ENCODE results near the gene SLCO2B1.

The SLCO2B1 gene

DNA sequence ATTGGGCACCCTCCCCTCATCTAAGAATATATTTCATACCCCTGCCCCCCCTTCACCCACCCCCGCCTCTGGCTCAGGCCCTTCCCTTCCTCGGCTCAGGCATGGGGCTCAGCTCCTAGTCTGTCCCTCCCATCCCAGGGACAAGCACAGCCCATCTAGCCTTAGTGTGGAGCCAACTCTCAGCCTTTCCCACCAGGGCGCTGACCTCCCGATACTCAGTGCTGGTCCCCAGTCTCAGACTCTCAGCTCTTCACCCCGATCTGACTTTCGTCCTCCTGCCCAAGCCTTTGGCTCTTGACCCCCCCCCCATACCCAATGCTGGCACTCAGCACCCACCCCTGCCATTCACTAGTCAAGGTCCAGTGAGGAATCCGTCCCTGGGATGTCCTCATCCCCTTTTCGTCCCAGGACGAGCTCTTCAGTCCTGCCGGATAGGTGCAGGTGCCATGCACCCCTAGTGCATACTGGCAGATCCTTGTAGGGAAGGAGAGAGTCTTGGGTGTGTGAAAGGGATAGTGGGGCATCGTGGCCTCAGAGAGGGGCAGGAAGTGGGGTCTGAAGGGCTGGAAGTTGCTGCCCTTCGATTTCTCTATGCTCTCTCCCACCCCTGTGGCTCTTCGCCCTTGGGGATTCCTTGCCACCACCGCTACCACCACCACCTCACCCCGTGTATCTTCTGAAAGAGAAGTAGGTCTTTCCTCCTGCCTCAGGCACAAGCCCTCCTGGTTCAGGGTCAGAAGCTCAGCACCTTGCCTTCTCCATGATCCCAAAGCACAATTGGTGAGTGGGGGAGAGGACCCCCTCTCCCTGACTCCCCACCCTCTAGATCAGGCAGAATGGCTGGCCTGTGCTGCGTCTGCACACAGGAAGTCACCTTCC is 92.1 kb downstream of the SLCO2B1 start:
- in situ Hi-C loops (cut with HindIII; ENCODE audit: low sequenced_read_pairs) = no loop called here

DNA sequence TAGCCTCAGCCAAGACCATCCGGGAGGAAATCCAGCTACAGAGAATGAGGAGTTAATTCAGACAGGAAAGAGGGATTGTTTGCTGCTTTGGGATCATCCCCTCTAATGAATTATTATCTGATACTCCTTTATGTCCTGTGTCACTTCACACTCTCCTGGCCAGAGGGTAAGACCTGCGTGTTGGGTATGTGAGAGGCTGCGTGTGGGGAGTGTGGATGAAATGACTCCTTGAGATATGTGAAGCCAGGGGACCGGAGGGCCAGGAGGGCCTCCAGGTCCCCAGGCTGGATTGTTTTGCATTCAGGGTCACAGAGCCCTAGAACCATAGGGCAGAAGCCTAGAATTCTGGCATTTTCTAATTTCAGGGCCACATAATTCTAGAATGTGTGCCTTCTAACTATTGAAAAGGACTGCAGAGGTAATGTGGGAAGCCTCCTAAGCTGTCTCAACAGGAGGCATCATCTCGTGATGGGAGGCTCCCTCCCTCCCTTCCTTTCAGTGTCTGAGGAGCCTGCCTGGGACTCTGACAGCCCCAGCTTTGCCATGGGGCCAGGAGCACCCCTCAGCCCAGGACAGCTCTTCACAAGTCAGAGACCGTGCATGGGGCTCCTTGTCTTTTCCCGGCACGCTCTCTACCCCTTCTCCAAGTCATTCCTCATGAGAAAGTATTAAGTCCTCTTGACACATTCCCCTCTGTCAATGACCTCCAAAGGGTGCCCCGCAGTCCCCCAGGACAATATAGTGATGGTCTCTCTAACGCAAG is 93.3 kb downstream of the SLCO2B1 start:
- in situ Hi-C loops (cut with HindIII; ENCODE audit: low sequenced_read_pairs) = no loop called here

DNA sequence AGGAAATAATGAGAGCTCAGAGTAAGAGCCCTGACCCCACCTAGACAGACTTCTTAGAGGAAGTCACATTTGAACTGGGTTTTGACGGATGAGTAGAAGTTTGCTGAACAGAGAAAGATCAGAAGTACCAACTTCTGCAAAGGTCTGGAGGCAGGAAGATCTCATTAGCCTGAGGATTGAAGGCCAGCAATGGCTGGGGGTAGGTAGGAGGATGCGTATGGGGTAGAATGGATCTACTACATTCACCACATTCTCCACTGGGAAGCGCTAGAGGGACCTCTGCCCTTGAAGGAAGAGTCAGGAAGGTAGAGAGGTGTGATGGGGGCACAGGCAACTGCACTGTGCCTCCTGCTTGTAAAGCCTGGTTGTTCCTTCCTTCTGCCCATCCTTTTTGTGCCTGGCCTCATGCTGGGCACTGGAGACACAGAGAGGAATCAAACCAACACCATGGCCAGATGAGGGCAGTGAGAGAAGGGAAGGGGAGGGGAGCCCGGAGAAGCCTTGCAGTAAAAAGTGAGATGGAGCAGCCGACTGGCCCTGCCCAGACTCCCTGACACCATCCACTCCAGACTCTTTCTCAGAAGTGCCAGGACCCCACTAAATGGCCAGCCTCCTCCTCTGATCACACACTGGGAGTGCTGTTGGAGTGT is 94.6 kb downstream of the SLCO2B1 start:
- in situ Hi-C loops (cut with HindIII; ENCODE audit: low sequenced_read_pairs) = no loop called here

DNA sequence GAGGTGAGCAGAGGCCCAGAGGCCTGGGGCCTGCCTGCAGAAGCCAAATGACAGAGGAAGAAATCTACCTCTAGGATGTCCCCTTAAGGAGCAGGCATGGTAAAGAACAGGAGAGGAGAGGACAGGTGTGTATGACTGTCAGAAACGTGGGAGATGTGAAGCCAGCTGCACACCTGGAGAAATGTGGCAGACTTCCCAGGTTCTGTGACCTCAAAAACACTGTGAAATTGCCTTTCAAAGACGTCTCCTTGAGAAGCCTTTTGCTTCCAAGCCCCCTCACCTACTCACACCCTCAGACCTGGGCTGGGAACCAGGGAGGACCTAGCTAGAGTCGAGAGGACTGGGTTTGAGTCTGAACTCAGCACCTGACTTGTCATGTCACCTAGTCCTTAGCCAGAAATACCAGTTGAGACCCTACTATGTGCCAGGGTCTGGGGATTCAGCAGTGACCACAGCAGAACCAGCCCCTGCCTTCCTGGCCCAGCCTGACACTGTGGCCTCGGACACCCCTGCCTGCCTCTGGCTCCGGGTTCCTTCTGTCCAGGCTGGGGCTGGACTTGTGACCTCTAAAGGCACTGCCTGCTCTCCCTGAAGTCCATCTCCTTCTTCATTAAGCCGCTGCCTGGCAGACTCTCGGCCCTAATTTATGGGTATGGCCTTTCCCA is 95.2 kb downstream of the SLCO2B1 start:
- in situ Hi-C loops (cut with HindIII; ENCODE audit: low sequenced_read_pairs) = no loop called here

DNA sequence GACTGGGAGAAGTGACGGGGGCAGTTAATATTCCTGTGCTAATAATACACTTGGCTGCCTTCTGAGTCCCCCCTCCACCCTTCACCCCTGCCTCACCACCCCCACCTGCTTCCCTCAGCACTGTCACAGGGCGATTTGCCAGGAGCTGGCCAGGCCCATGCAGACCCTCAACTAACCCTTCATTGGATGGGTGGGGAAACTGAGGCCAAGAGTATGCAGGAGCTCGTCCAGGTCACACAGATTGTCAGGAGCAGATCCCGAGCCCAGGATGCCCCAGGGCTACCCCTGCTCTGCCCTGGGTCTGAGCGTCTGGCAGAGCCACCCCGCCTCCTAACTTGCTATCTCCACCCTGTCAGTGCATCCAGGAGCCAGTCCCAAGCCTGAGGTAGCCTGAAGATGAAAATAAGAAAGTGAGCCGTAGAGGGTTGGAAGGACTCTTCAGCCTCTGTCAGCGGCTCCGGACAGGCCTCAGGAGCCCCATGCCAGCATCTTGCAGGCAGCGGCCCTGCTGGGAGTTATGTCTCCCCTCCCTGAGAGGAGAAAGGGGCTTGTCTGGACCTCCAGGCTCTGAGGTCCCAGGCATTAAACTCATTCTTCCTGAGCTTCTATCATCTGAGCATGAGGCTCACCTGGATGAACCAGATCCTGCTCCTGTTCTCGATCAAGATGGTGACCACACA is 95.9 kb downstream of the SLCO2B1 start:
- in situ Hi-C loops (cut with HindIII; ENCODE audit: low sequenced_read_pairs) = no loop called here

DNA sequence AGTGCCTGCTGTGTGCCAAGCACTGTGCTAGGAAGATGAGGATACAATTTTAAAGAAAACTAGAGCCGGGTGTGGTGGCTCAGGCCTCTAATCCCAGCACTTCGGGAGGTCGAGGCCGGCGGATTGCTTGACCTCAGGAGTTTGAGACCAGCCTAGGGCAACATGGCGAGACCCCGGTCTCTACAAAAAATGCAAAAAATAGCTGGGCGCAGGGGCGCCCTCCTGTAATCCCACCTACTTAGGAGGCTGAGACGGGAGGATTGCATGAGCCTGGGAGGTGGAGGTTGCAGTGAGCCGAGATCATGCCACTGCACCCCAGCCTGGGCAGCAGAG is 98.0 kb downstream of the SLCO2B1 start:
- in situ Hi-C loops (cut with HindIII; ENCODE audit: low sequenced_read_pairs) = no loop called here

DNA sequence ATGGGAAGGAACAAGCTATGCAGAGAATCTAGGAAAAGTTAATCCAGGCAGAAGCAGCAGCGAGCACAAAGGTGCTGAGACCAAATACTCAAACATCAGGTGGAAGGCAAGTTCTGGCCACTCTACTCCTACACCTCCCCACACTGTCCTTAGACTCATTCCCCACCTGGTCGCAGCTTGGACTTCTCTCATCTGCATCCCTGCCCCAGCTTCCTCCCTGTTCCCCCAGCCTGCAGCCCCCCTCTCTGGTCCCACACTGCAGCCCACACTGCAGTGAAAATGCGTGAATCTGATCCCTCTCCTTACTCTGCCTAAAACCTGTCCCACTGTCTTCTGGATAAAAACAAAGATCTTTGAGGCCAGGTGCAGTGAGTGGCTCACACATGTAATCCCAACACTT is 98.8 kb downstream of the SLCO2B1 start:
- in situ Hi-C loops (cut with HindIII; ENCODE audit: low sequenced_read_pairs) = no loop called here

DNA sequence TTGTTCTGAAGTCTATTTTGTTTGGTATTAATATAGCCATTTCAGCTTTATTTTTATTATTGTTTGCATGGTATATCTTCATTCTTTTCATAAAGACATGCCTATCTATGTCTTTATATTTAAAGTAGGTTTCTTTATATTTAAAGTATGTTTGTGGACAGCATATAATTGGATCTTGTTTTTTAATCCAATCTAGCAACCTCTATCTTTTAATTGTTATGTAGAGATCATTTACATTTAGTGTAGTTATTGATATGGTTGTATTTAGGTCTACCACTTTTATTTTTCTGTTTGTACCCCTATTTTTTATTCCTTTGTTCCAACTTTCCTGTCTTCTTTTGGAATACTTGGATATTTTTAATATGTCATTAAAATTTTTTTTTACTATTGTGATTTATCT is 103.4 kb downstream of the SLCO2B1 start:
- in situ Hi-C loops (cut with HindIII; ENCODE audit: low sequenced_read_pairs) = no loop called here

All from DLD1 (cell line).